HG03342 (cell line): Measurements from ENCODE around the gene TTC24.
"Not testable (repeated sequence)": the region's sequence is repeated elsewhere in the genome, so short reads cannot be mapped to it uniquely, and the experiment has no call there.

Experiments
- ATAC-seq: cut with Tn5 transposase; IDR thresholded peaks from one replicate; pipeline ENCODE4 v1.9.1; 2021; ENCODE audit warnings: mild to moderate bottlenecking, moderate library complexity; ENCODE audit not compliant: unreplicated experiment

Gene TTC24

DNA sequence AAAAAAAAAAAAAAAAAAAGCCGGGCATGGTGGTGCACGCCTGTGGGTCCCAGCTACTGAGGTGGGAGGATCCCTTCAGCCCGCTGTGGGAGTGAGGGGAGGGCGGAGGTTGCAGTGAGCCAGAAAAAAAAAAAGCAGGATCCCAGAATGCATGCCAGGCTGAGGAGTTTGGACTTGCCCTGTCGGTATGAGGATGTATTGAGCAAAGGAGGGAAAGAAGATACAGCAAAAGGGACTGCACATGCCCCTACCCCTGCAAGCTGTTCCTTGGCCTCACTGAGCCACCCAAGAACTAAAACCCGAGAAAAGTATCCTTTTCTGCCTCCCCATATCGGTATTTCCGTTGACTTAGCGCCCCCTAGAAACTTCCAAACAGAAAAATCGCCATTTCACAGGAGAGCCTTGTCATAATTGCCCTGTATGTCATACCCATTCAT lies 23.1 kb downstream of the TTC24 start:
- ATAC-seq, result no peak

DNA sequence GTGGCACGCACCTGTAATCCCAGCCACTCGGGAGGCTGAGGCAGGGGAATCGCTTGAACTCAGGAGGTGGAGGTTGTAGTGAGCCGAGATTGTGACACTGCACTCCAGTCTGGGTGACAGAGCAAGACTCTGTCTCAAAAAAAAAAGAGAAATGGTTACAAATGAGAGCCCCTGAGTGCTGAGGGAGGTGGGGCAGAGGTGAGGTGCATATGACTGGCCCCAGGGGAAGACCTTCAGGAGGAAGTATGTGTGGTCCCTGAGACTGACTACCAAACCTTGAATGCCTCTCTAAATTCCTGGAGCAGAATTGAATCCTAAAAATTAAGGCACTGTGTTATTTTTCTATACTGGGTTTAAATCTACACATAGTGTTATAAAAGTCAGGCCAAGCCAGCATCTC lies 27.8 kb downstream of the TTC24 start:
- ATAC-seq, result not testable (repeated sequence)

DNA sequence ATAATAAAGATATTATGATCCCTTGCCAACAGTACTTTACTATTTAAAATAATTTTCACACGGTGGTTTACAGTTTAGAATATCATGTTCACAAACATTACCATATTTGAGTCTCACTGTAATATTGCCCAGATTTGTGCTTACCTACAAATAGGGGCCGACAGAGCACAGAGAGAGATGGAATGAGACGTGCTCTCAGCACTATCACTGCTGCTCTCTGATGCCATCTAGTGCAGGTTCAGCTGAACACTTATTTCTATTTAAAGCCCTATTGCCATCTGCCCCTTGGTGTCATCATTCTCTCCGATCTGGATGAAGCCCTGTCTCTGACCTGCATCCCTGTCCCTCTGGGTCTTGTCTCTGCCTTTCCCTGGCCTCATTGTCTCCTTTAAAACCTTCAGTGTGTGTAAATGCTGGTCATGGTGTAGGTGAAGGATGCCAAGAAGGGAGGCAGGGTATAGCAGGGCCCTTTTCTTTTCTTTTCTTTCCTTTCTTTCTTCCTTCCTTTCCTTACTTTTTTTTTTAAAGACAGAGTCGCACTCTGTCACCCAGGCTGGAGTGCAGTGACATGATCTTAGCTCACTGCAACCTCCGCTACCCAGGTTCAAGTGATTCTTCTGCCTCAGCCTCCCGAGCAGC lies 28.6 kb downstream of the TTC24 start:
- peak; percentile 67 for ATAC-seq

DNA sequence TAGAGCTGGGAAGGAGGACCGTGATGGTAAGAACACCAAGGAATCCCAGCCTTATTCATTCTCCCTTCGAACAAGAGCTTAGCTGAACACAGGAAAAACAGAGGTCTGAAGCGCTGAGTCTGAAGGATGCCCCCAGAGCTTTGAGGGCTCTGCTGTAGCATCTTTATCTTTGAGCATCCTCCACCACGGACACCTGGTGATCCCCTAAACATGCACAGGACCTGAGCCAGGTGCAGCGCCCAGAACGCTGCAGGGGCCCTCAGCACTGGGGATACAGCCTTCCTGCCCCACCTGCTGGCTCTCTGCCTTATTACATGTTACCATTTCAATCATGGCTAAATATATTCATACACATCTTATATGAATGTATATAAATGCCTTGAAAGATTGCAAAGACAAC lies 29.5 kb downstream of the TTC24 start:
- peak; percentile 53 for ATAC-seq

DNA sequence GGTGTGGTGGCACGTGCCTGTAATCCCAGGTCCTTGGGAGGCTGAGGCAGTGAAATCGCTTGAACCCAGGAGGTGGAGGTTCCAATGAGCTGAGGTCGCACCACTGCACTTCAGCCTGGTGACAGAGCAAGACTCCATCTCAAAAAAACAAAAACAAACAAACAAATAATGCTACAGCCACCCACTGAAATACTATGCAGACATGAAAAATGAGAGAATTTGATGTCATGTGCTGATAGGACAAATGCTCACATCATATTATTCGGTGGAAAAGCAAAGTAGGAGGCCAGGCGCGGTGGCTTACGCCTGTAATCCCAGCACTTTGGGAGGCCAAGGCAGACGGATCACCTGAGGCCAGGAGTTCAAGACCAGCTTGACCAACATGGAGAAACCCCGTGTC lies 30.5 kb downstream of the TTC24 start:
- not testable (repeated sequence) for ATAC-seq

DNA sequence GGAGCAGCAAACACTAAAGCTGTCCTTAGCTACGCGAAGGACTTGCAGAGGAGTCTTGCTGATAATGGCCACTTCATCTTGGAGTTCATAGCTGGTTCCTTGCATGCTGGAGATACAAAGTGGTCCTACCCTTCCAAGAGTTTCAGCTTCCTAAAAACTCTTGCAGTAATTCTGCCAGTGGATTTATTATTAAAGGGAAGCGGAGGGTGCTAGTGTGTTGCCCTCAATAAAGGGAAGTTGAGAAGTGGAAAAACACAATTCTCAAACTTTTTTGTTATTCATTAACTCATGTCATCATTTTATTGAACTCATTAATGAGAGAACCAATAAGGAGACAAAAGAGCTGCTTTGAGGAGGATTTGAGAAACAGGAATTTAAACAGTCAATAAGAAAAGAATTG lies 33.1 kb downstream of the TTC24 start:
- ATAC-seq, result no peak

DNA sequence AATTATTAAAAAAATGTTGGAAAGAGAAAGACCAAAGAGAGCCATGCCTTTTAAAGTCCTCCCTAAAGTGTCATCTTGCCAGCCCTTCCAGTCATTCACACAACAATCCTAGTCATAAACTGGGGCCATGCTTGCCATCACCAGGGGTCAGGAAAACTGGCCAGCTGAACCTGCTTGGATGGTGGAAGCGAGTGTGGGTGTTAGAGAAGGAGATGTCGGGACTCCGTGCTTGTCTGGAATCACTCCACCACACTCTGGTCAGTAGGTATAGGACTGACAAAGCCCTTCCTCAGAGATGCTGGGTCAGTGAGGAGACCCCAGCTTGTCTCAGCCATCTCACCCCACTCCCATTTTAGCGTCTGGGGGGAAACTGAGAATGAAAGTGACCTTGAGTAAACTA lies 36.4 kb downstream of the TTC24 start:
- no peak for ATAC-seq

DNA sequence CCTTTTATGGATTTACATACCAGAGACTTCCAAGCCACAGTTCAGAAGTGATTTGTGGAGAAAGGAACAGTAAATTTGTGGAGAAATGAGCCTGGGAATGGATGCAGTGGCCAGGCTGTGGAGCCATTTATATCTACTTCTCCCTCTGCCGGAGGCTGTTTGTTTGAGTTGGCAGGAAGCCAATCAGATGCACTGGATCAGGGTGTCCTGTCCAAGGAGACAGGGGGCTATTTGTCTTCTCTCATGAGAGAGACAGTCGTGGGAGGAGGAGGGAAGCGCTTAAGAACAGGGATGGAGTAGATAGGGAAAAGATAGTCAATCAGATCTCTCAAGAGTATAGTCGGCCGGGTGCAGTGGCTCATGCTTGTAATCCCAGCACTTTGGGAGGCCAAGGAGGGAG lies 36.9 kb downstream of the TTC24 start:
- no peak for ATAC-seq

DNA sequence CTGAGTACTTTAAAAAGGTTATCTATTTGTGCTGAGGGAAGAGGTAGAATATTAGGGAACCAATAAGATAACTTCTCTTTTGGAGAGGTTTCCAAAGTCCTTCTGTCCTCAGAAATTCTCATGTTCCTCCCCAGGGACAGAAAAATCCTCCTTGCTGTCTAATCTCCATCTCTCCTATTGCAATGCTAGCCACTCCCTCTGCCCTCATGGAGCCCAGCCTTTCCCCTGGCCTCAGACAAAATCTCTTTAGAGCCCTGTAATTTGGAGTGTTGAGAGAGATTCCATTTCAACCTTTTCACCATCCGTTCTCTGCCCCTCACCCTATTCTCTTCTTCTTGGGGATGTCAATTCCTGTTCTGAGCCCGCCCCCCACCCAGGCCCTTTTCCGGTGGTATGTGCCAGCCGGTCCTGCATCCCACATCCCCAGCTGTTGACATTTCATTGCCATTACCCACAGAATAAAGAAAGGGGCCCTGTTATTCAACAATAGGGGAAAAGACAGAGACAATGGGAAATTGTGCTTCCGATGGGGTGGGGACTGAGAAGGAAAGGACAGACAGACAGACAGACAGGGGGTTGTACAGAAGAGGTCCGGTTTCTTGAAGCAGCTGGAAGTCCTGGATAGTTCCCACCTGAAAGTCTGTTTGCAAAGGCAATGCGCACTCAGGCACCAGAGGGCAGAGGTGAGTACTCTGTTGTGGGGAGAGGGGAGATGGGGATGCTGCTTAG lies 39.5 kb downstream of the TTC24 start, which contains the start of gene HAPLN2:
Gene HAPLN2, plus strand, starts transcription at position 563 of the 729 bp plus-strand sequence. CDS start 4,076 bp downstream, outside the sequence.
- no peak for ATAC-seq

DNA sequence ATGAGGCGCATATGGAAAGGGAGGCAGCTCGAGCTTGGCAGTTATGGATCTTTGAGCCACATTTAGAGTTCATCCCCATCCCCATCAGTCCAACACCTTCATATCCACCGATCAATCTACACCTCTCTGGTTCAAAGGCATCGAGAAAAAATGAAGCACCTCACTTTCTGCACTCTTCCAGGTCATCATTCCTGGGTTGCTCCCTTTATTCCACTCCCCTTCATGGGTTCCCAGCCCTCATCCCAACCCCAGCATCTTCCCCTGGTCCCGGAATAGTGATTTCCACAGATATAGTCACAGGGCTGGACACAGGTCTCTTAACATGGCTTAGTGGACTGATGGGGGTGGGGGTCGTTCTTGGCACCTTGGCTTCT lies 40.0 kb downstream of the TTC24 start:
- no peak for ATAC-seq

DNA sequence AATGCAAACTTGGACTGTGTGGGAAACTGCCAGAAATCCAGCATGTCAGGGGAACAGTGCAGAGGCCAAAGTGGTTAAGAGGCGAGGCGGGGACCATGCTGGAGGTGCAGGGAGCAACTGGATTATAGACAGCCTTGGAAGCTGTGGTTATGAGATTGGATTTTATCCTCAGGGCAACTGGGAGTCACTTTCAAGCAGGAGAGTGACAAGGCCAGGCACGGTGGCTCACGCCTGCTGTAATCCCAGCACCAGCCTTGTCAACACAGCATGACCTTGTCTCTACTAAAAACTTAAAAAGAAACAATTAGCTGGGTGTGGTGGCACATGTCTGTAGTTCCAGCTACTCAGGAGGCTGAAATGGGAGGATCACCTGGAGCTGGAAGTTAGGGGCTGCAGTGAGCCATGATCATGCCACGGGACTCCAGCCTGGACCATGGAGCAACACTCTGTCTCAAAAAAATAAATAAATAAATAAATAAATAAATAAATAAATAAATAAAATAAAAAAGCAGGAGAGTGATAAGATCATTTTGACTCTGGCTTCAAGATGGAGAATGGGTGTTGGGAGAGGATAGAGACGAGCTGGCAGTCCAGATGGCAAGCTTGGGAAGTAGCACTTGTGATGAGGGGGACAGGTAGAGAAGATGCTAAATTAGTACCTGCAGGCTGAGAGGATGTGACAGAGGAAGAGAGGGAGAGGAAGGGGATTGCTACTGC lies 43.2 kb downstream of the TTC24 start:
- ATAC-seq, result no peak

DNA sequence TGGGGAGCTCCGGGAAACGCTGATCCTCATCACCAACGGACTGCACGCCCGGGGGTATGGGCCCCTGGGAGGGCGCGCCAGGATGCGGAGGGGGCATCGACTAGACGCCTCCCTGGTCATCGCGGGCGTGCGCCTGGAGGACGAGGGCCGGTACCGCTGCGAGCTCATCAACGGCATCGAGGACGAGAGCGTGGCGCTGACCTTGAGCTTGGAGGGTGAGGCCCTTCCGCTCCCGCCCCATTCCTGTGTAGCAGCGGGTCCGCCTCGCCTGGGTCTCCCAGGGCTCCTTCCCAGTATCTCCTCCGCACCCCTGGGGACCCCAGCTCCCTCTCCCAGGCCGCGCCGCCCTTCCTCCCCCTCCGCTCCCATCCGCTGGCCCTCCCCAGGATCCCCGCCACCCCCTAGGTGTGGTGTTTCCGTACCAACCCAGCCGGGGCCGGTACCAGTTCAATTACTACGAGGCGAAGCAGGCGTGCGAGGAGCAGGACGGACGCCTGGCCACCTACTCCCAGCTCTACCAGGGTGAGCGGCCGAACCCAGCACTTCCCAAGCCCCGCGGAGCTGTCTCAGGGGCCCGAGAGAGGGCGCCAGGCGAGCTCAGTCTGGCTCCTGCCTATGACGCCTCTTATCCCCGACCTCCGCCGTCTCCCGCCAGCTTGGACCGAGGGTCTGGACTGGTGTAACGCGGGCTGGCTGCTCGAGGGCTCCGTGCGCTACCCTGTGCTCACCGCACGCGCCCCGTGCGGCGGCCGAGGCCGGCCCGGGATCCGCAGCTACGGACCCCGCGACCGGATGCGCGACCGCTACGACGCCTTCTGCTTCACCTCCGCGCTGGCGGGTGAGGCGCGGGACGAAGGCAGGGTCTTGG lies 44.7 kb downstream of the TTC24 start:
- no peak for ATAC-seq

DNA sequence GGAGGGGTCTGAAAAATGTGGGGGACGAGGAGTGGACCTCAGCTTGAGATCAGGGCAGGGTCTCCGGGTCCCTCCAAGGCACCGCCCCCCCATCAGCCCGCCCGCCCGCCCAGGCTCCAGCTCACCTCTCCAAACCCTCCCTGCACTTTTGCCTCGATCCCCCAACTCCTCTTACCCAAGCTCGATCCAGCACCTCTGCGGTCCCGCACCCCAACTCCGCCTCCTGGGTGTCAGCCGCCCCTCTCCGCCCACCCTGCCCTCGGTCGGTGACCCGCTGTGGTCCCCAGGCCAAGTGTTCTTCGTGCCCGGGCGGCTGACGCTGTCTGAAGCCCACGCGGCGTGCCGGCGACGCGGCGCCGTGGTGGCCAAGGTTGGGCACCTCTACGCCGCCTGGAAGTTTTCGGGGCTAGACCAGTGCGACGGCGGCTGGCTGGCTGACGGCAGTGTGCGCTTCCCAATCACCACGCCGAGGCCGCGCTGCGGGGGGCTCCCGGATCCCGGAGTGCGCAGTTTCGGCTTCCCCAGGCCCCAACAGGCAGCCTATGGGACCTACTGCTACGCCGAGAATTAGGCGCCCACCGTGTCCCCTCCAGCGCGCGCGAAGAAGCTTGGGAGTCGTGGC lies 45.4 kb downstream of the TTC24 start:
- no peak for ATAC-seq

DNA sequence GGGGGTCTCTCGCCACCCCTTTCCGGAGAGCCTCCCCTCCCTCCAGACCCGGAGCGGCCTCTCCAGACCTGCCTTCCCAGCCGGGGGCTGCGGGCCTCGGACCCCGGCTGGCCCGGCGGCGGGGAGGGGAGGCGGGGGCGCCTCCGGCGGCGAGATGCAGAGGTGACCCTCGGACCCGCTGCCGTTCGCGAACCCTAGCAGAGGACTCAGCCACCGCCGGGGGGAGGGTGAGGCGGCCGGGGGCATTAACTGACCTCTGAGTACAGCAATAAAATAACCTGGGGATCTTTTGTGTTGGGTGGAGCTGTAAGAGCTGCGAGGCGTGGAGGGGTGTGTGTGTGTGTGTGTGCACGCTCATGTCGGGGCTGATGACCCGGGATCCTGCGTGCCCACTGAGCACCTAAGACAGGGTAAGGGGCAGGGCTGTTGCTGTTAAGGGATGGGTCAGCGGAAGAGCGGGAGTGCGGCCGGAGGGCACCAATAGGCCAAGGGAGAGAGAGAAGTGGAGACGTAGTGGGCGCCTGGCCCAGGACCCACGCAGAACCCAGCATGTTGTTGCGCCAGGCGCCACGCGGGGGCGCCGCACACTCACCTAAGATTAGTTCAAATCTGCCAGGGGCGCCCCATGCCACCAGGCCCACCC lies 46.0 kb downstream of the TTC24 start:
- no peak for ATAC-seq

DNA sequence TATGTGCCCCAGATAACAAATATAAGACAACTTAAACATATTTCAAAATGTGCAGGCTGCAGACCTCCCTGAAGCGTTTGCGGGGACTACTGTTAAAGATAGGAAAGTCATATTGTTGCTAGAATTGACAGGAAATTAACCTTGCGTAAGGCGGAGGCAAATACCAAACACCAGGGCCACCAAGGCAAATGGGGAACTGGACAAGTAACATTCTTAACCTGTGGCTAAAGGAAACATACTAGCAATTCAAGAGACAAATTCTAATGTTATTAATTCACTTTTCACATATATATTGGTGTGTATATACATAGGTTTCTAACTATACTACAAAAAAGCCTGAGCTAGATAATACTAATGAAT lies 46.5 kb downstream of the TTC24 start:
- no peak for ATAC-seq

DNA sequence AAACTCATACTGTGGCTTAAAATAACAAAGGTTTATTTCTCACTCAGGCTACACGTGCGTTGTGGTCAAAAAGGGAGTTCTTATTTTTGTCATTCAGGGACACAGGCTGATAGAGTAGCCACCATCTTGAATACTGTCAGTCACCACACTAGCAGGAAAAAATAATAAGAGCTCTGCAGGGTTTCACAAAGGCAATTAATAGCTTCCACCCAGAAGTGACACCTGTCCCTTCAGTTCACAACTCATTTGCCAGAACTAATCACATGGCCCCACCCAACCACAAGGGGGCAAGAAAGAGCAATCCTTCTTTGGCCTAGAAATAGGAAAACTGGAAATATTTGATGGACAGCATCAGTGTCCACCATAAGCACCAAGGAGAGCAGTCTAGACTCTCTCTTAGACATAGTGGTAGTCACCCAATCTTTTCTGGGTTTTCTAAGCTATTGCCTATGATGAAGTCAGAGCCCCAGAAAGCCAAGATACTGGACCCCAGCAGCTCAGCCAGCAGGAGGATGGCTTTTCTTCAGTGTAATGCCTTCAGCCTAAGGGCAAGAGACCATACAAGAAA lies 47.9 kb downstream of the TTC24 start:
- no peak for ATAC-seq

DNA sequence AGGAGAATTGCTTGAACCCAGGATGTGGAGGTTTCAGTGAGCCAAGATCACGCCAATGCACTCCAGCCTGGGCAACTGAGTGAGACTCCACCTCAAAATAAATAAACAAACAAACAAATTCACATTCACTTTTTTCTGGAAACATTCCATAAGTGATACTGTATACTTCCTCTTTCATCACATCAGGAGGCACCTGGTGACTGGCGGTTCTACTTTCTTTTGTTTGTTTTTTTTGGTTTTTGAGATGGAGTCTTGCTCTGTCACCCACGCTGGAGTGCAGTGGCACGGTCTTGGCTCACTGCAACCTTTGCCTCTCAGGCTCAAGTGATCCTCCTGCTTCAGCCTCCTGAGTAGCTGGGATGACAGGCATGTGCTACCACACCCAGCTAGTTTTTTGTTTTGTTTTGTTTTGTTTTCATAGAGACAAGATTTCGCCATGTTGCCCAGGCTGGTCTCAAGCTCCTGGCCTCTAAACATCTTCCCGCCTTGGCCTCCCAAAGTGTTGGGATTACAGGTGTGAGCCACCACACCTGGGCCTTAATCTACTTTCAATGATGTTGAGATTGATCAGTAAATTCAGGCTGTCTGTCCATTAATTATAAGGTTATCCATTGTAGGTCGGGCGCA lies 50.4 kb downstream of the TTC24 start:
- ATAC-seq, result no peak

DNA sequence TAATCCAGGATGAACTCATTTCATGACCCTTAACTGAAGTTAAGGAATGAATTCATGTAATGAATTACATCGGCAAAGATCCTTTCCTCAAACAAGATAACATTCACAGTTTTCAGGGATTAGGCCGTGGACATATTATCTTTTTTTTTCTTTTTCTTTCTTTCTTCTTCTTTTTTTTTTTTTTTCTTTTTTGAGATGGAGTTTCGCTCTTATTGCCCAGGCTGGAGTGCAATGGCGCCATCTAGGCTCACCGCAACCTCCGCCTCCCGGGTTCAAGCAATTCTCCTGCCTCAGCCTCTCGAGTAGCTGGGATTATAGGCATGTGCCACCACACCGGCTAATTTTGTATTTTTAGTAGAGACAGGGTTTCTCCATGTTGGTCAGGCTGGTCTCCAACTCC lies 51.6 kb downstream of the TTC24 start:
- ATAC-seq, result not testable (repeated sequence)

DNA sequence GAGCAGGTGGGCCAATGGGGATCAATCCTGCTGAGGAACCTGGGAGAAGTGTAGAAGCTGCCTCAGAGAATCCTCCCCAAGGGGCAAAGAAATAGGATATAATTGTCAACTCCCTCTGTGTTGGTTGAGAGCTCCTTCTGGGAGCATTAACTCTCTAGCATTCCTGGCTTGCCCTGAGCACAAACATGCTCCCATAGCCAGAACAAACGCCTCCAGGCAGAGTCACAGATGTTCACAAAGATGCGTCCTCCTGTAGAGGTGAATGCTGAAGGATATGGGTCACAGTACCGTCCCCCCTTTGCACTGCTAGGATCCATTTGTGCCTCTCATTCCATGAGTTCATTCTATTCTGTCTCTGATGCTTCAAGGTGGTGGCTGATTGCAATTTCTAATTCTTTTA lies 52.8 kb downstream of the TTC24 start:
- no peak for ATAC-seq
